Activated CD4-positive, alpha-beta T cell treated with anti-CD3 and anti-CD28 coated beads, Interleukin-2, Interleukin-4, amounts not matched to agents 100 ng/mL and 50 ng/mL, durations not matched to agents 16 hours and 8 hours (primary cell): Measurements from ENCODE around the gene ETF1.
A peak's percentile ranks its signal among the peaks of the same experiment; 100 is the strongest.

Experiments
- DNase-seq: peaks from one replicate; pipeline ENCODE4 v3.0.0-alpha.2; 2020; ENCODE audit warnings: low spot score

The ETF1 gene

DNA sequence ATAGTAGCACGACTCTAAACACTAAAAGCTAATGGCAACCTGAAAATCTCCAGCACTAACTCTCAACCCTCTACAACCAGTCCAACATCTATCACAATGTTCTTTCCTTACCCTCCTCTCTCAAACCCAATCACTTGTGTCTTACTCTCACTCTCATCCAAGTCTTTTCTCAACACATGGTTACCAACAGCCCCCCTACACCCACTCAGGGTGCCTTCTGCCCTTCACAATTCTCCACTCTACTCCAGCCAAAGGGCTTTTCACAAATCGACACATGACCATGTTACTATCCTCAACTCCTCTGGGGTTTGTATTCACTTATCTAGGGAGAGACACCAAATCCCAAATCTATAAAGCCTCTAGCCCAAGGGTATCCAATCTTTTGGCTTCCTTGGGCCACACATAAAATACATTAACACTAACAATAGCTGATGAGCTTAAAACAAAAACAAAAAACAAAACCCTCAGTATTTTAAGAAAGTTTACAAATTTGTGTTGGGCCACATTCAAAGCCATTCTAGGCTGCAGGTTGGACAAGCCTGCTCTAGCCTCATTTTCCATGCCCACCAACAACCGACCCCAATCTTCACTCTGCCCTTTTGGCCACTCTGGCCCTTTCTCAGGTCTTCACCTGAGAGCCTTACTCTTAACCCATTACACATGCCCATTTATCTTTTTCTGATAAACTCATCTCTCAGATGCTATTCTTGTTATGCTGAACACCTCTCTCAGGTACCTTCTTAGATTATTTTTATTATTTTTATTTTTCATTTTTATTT lies 20.5 kb upstream of the ETF1 start:
- DNase-seq: no peak

- DNase-seq: no peak
Measured at GRCh38 chr5:138560971-138561370, 17.9 kb upstream of the ETF1 start.

GRCh38 chr5:138559937-138560336 lies 16.9 kb upstream of the ETF1 start:
- DNase-seq: no peak

GRCh38 chr5:138557677-138558076 lies 14.6 kb upstream of the ETF1 start:
- no peak for DNase-seq

DNA sequence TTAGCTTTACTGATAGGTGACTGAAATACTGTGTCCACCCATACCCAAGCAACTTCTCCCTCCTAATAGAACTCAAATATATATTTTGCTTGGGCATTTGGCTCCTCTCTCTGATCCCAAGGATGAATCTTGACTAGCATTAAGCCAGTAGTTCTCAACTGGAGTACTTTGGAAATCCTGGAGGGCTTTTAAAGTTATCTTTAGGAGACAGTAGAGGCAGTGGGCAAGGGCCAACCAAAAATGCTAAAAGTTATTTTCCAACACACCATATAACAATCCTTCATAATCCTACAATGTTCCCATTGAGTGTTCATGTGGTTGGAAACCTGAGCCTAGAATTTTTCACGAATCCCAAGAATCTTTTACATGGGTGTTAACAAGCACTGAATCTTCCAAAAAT lies 11.1 kb upstream of the ETF1 start:
- no peak for DNase-seq

DNA sequence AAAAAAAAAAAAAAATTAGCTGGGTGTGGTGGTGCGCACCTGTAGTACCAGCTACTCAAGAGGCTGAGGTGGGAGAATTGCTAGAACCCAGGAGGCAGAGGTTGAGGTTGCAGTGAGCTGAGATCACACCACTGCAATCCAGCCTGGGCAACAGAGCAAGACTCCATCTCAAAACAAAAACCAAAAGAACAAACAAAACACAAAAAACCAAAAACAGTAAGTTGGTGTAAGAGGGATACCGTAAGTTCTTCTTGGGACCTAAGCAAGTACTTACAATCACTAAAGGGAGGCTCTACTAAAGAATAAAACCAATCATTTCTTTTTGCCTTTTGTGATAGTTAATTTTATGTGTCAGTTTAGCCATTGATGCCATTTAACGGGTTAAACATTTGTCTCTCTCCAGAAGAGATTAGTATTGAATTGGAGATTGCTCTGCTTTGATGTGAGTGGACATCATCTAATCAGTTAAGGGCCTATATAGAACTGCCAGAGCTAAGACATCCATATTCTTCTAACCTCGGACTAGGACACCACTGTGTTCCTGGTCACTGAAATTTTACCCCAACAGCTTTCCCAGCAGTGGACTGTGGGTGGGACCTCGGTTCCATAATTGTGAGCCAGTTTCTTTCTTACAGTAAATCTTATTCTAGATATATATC lies 10.5 kb upstream of the ETF1 start:
- DNase-seq: no peak

GRCh38 chr5:138552657-138553056 lies 9.6 kb upstream of the ETF1 start:
- no peak for DNase-seq

DNA sequence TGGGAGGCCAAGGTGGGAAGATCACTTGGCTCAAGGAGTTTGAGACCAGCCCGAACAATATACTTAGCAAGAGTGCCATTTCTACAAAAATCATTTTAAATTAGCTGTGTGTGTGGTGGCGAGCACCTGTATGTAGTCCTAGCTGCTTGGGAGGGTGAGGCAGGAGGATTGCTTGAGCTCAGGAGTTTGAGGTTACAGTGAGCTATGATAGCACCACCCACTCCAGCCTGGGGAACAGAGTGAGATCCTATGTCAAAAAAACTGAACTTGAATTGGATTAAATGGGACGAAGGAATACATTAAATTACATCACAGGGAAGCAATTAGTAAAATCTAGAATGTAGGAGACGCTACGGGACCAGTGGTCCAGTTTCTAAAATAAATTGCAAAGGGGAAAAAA lies 6.4 kb upstream of the ETF1 start:
- DNase-seq: no peak

- DNase-seq: no peak
Measured at GRCh38 chr5:138545919-138546562, 3.0 kb upstream of the ETF1 start.

GRCh38 chr5:138544181-138545134 lies 1.4 kb upstream of the ETF1 start:
- DNase-seq: no peak

DNA sequence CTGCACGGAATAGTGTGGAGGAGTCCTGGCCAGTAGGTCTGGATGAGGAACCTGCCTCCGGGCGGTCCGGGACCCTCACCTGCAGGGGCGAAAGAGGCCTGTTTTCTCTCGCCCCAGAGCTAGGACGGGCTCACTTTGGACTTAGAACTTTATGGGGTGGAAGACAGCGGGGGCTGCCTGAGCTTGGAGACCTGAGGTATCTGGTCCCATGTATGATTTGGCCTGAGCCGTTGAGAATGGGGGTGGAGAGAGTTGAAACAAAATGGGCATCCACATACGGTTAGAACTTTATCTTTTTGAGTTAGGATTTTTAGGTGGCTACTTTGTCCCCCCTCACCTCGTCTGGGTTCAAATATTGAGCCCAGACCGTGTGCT lies 681 bp upstream of the ETF1 start:
- DNase-seq: no peak

DNA sequence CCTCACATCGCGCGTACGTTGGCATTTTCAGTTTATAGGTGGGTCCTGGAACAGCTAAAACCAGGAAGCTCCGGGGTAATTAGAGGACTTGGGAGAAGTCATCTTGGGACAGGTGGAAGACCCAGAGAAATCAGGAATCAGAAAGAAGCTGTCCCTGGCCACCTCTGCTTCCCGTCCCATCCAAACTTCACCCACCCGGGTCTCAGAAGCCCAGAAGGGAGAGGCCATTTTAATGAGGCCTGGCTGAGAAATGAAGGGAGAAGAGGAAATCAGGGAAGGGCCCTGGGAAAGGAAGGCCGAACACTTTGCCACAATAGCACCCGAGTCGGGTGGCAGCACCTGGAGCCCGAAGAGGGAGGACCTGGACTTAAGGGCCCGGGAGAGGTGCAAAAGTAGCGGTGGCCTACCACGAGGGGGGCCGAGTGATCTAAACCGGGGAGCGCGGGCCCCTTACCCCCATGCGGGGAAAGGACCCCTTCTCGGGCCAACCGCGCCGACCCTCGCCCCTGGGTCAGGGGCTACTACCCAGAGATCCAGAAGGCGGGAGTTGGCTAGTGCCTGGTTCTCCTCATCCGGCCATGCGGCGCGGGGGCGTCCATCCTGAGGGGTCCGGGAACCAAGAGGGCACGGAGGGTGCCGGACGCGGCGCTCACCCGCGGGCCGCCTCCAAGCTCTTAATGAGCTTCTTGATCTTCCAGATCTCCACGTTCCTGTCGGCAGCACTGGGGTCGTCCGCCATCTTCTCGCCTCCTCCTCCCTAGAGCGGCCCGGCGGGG lies 668 bp downstream of the ETF1 start:
- DNase-seq: peak; percentile 4

DNA sequence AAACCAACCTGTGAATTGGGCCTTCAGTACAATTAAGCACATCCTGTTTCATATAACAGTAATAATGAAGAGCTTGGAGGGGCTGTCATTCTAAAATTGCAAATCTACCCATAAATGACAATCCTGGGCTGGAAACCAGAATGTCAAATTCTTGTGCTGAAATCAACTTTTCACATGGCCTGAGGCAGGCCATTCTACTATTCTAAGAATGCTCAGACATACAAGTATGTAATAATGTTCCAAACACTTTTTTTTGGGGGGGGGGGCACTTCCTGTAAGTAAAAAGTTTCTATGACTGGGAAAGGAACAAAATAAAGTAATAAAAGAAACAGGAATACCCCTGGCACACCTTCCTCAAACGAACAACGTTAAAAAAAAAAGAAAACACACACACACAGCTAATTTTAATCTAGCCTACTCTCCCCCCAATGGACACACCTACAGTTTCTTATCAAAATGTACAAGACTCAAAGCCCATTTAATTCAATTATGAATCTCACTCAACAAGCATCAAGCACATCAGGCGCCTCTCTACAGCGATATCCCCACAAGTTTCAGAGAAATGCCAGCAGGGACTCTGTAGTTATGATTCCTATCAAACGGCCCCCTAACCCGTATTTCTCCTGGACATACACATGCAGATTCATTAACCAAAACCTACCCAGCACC lies 1.4 kb downstream of the ETF1 start:
- DNase-seq: no peak

GRCh38 chr5:138539791-138540190 lies 3.2 kb downstream of the ETF1 start:
- DNase-seq: no peak

- DNase-seq: no peak
Measured at GRCh38 chr5:138538943-138539627, 4.0 kb downstream of the ETF1 start.

DNA sequence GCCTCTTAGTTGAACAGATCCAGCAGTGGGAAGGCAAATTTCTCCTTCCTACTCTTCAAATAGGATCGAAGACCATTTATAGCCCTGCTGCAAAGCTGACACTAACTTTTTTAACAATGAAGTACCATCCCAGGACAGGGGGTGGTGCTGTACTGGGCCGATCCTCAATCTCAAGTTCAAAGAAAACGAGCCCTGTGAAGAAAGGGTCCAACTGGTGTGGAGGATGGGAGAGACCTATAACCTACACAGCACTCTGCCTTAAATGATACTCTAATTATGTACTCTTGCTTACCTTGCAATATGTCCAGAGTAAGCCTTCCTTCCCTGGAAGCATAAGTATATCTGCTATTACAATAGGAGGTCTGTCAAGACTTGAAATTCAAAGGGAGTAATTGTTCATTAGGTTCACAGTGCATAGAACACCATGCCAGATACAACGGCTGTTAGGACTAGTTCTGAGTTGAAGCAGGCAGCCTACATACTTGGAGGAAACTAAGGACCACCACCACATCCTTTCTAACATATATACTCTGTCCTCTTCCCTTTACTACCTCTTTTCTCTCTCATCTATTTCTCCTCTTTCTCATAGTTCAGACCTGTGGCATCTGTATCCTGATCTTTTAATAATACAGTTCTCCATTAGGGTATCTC lies 6.2 kb downstream of the ETF1 start:
- DNase-seq: peak; percentile 11

DNA sequence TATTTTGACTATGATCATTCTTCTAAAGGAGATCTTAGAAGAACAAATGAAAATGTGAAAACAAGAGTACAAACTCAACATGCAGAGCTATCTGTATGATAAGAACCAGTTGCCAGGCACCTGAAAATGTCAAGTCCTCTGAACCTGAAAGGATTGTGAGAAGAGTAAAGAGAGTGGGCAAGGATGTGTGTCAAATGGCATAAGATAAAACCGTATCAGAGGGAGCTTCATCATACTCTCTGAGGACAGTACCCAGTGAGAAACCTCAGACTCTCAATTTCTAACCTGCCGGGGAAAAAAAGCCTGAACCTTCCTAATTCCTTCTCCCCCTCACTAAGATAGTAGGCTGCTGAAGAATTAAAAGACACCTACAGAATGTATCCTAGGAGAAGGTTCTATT lies 6.8 kb downstream of the ETF1 start:
- DNase-seq: no peak

DNA sequence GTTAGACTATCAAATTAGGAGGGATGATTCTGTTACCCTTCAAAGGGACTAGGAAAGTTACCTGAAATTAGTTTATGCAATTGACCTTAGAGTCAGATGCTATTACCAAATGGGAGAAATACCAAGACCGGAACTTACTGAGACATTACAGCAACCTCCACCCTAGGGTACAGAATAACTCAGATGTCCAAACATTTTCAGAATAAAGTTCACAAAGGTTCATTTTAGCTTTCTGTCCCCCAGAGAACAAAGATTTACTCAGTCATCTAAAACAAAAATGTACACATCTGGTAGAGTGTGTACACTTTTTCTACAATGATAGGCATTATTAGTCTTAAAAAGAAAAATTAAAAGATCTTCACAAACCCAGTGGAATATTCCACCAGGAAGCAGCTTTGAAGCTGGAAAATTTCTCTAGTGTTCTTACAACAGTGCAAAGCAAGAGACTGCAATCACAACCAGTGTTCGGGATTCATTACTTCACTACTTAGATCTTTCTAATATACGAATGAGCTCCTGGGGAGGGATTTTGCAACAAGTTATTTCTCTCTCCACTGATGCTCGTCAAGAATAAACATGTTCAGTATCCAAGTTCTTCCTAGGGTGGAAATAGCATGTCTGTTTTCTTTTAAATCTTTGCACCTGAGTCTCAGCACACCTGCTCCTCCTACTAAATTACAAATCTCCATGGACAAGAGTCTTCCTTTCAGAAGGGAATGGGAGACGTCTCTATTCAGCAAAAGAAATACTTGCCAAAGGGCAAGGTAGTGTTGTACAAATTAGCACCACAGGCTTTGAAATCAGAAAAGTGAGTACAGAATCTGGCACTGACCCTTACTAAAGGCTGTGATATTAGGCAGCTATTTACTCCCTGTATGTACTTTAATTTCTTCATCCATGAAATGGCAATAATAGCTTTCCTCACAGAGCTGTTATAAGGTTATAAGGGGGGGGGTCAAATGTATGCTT lies 8.8 kb downstream of the ETF1 start:
- no peak for DNase-seq

DNA sequence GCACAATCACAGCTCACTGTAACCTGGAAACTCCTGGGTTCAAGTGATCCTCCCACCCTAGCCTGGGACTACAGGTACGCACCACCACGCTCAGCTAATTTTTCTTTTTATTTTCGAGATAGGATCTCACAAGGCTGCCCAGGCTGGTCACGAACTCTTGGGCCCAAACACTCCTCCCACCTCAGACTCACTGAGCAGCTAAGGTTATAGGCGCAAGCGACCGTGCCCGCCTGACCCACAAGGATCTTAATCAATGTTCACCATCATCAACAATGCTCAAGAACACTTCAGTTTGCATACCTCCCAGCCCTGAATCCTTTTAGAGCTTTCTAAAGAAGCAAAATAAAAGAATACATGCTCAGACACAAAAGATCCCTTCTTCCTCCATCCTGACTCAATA lies 13.2 kb downstream of the ETF1 start:
- DNase-seq: no peak
